DND-41 (cell line): Measurements from ENCODE around the gene LRTM2.

Experiments used
- EZH2 ChIP-seq: IDR thresholded peaks from 3 replicates; pipeline ENCODE4 v1.6.1; 2012; ENCODE audit warnings: borderline replicate concordance, low read depth, mild to moderate bottlenecking, moderate library complexity, low read length, inconsistent platforms; ENCODE audit not compliant: severe bottlenecking
- TF ChIP-seq, protein P1 (sequence below): IDR thresholded peaks from 2 replicates; pipeline ENCODE4 v1.5.1; 2012; ENCODE audit warnings: borderline replicate concordance, low read length, moderate library complexity, mild to moderate bottlenecking; ENCODE audit not compliant: poor library complexity, severe bottlenecking; ENCODE audit errors: extremely low read depth

DNA sequence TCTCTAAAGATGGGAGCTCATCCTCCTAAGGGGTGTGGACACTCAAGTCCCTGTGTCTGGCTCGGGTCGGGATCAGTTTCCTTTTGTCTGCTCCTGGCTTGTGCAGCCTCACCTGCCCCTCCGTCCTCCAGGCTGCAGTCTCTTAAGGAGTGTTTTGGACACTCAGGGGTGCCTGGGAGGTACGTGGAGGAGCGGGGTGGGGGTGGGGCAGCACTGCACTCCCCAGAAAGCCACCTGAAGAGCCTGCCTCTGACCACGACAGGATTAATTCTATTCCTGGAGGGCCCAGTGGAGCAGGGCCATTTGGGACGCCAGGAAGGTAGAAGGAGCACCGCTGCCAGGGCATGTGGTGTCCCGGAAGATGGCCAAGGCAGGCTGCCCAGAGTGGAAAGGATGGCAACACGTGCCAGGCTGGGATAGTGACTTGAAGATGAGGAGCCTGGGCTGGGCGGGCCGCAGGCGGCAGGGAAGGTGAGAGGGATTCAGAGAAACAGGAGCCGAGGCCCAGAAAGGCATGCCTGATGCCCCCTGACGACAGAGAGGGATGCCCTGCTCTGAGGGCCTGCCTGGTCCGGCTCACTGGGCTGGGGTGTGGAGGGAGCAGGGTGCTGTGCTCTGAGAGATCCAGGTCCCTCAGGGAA lies 14.8 kb upstream of the LRTM2 start:
- TF ChIP-seq, protein P1, sequence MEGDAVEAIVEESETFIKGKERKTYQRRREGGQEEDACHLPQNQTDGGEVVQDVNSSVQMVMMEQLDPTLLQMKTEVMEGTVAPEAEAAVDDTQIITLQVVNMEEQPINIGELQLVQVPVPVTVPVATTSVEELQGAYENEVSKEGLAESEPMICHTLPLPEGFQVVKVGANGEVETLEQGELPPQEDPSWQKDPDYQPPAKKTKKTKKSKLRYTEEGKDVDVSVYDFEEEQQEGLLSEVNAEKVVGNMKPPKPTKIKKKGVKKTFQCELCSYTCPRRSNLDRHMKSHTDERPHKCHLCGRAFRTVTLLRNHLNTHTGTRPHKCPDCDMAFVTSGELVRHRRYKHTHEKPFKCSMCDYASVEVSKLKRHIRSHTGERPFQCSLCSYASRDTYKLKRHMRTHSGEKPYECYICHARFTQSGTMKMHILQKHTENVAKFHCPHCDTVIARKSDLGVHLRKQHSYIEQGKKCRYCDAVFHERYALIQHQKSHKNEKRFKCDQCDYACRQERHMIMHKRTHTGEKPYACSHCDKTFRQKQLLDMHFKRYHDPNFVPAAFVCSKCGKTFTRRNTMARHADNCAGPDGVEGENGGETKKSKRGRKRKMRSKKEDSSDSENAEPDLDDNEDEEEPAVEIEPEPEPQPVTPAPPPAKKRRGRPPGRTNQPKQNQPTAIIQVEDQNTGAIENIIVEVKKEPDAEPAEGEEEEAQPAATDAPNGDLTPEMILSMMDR, result no peak
- TF ChIP-seq EZH2, result no peak
